ENCODE results near the gene DUSP15. TPM values are rescaled to one million over a fixed set of nuclear protein-coding genes. Genes with fewer than 3 reads are reported as not detected.

DUSP15 gene
- total RNA-seq, 1 experiment from 2014 or later = not detected

DNA sequence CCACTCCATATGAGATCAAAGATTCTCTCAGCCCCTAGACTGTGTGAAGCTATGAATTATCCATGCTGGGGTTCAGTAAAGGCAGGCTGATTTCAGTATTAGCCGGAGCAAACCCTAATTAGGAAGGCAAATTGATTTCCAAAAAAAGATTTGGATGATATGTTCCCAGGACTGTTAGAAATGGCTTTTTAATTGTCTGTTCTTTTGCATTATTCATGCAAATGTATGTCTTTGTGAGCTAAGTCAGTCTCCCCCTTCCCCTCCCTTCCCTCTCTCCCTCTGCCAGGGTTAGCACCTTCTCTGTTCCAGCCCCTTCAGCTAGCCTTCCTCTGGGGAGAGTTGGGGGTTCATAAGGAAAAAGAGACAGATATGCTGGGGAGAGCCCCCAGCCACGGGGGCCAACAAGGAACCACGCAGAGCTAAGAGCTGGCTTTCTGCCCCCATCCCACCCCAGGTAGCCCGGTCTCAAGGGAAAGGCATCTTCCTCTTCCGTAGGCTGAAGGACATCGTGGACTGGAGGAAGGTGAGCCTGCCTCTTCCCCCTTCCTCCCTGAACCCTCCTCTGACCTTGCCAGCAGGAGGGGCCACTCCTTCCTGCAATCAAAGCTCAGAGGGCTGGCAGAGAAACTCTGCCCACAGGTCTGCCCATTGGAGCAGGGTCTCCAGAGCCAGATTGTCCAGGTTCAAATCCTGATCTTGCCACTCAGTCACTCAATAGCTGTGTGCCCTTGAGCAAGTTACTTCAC lies 49.3 kb upstream of the DUSP15 start:
- intact Hi-C loops (cut with micrococcal nuclease) = no loop called here
- H3K27me3 ChIP-seq (ENCODE audit: insufficient read depth, low read length) = no peaks in the 10 kb centered on the region
- BruUV-seq (replicated peaks) = no TSS peak

More for the DNA sequence above, 49.3 kb upstream of the DUSP15 start:
- no peak overlapping the region for H2AFZ ChIP-seq (ENCODE audit: low read depth, low read length, poor library complexity, severe bottlenecking)
- no peaks in the 10 kb centered on the region for H3K36me3 ChIP-seq (ENCODE audit: control insufficient read depth in 1 of 2, insufficient read depth in 2 of 2, low read length in 2 of 2)
- CTCF ChIA-PET = interaction anchor here (2.0 kb wide), 1 partner anchor 33 kb away, joined by 6 read pairs; the partner anchor contains the start of gene PDRG1
- H3K4me3 ChIP-seq (replicated peaks in 1 of 2; ENCODE audit: low read depth in 1 of 2, low read length in 2 of 2) = no peak overlapping the region
- no peaks in the 10 kb centered on the region for H3K9me3 ChIP-seq (ENCODE audit: control insufficient read depth in 1 of 2, insufficient read depth in 1 of 2, low read depth in 1 of 2, low read length in 2 of 2)
- no peaks in the 10 kb centered on the region for H3K79me2 ChIP-seq (ENCODE audit: insufficient read depth, low read length)
- no peak for TF ChIP-seq ZBTB33 (IDR thresholded peaks at IDR 0.05; ENCODE audit: extremely low read depth, insufficient replicate concordance, low read length)
- no peak for TF ChIP-seq SIN3A (IDR thresholded peaks at IDR 0.05; ENCODE audit: low read depth)
- TF ChIP-seq ZNF274 (IDR thresholded peaks at IDR 0.05; ENCODE audit: low read depth, low read length) = no peak
- no peak for TF ChIP-seq CBX3 (IDR thresholded peaks at IDR 0.05; ENCODE audit: low read depth)
- no peak for TF ChIP-seq RAD21 (IDR thresholded peaks at IDR 0.05; ENCODE audit: low read depth)
- TF ChIP-seq YY1 (IDR thresholded peaks at IDR 0.05; ENCODE audit: extremely low read depth, insufficient replicate concordance, low read depth, low read length) = no peak
- TF ChIP-seq, protein P1, sequence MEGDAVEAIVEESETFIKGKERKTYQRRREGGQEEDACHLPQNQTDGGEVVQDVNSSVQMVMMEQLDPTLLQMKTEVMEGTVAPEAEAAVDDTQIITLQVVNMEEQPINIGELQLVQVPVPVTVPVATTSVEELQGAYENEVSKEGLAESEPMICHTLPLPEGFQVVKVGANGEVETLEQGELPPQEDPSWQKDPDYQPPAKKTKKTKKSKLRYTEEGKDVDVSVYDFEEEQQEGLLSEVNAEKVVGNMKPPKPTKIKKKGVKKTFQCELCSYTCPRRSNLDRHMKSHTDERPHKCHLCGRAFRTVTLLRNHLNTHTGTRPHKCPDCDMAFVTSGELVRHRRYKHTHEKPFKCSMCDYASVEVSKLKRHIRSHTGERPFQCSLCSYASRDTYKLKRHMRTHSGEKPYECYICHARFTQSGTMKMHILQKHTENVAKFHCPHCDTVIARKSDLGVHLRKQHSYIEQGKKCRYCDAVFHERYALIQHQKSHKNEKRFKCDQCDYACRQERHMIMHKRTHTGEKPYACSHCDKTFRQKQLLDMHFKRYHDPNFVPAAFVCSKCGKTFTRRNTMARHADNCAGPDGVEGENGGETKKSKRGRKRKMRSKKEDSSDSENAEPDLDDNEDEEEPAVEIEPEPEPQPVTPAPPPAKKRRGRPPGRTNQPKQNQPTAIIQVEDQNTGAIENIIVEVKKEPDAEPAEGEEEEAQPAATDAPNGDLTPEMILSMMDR (IDR thresholded peaks at IDR 0.05 in 2 of 3, conservative IDR thresholded peaks at IDR 0.05 in 1 of 3; ENCODE audit: borderline replicate concordance in 1 of 3, insufficient read depth in 1 of 3, low read depth in 2 of 3, low read length in 2 of 3) = no peak
- no peak for TF ChIP-seq JUND (IDR thresholded peaks at IDR 0.05)
- TF ChIP-seq EGR1 (IDR thresholded peaks at IDR 0.05; ENCODE audit: low read depth) = no peak
- TF ChIP-seq SP1 (IDR thresholded peaks at IDR 0.05; ENCODE audit: low read depth) = no peak
- TF ChIP-seq ZFX (IDR thresholded peaks at IDR 0.05) = no peak
- TF ChIP-seq TCF7L2 (IDR thresholded peaks at IDR 0.05; ENCODE audit: borderline replicate concordance, extremely low read depth, insufficient read depth, insufficient read length) = no peak
- TF ChIP-seq, protein P2, sequence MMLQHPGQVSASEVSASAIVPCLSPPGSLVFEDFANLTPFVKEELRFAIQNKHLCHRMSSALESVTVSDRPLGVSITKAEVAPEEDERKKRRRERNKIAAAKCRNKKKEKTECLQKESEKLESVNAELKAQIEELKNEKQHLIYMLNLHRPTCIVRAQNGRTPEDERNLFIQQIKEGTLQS (IDR thresholded peaks at IDR 0.05) = no peak
- no peak for TF ChIP-seq POLR2AphosphoS5 (IDR thresholded peaks at IDR 0.05; ENCODE audit: low read depth, low read length)
- TF ChIP-seq POLR2A (IDR thresholded peaks at IDR 0.05; ENCODE audit: borderline replicate concordance, extremely low read depth, insufficient read depth, insufficient read length) = no peak
- no peak for TF ChIP-seq EZH2 (IDR thresholded peaks at IDR 0.05)
- no peak overlapping the region for H3K27ac ChIP-seq (ENCODE audit: low read depth, low read length)
- POLR2A ChIA-PET = no interaction called here
- ATAC-seq (no peak), DNase-seq (ENCODE audit: low read depth, low spot score) (no peak)
- H4K20me1 ChIP-seq (ENCODE audit: insufficient read depth) = no peaks in the 10 kb centered on the region
- H3K9ac ChIP-seq (ENCODE audit: low read length) = no peak overlapping the region
- no peaks in the 10 kb centered on the region for H3K4me1 ChIP-seq (ENCODE audit: control insufficient read depth in 1 of 2, insufficient read depth in 2 of 2, low read length in 2 of 2)
- no peak overlapping the region for H3K4me2 ChIP-seq (ENCODE audit: low read length)
- RAD21 ChIA-PET (ENCODE audit: low non-redundant PET in 1 of 2, low total read pairs in 2 of 2, uncharacterized antibody in 2 of 2, unreplicated experiment in 2 of 2) = interaction anchor here in 1 of 2 experiments (0.6 kb wide), 1 partner anchor 66 kb away, joined by 3 read pairs; no protein-coding TSS in a partner anchor
- no peaks in the 10 kb centered on the region for H3K9me2 ChIP-seq (ENCODE audit: insufficient read depth)
